Activated gamma-delta T cell treated with Interleukin-2 at 50 U/mL for 16 hours (primary cell): ENCODE results near the gene NOS1.
A peak's percentile ranks its signal among the peaks of the same experiment; 100 is the strongest.
"Not testable (repeated sequence)": the region's sequence is repeated elsewhere in the genome, so short reads cannot be mapped to it uniquely, and the experiment has no call there.

Experiments
- DNase-seq: peaks from one replicate; pipeline ENCODE4 v3.0.0-alpha.2; 2020

NOS1 gene

DNA sequence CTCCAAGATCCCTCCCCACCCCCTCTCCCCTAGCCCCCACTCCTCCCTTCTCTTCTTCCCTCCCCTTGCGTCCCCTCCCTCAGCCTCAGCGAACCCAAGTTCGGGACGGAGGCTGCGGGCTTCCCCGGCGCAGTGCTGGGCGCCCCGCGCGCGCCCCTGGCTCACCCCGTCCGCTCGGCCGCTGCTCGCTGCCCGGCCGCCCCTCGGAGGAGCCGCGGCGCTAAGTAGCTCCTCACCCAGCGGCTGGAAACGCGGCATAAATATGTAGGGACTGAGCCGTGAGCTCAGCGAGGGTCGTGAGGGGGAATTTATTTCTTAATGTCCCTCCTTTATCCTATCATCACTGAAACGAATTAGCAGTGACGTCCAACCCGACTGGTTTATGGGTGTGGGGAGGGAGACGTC is at the start of gene NOS1:
NOS1 (minus strand) TSS at position 280 of the 405 bp plus-strand sequence. CDS start 30,557 bp downstream, outside the sequence.
- DNase-seq = no peak

DNA sequence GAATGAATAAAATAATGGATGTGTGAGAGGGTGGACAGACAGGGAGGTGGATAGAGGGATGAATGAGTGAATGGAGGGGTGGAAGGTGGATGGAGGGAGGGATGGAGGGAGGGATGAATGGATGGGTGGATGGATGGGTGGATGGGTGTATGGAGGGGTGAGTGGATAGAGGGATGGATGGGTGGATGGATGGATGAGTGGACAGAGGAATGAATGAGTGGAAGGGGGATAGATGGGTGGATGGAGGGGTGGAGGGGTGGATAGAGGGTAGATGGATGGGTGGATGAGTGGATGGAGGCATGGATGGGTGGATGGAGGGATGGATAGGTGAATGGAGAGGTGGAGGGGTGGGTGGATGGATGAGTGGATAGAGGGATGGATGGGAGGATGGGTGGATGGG is 47.9 kb upstream of the NOS1 start:
- no peak for DNase-seq

DNA sequence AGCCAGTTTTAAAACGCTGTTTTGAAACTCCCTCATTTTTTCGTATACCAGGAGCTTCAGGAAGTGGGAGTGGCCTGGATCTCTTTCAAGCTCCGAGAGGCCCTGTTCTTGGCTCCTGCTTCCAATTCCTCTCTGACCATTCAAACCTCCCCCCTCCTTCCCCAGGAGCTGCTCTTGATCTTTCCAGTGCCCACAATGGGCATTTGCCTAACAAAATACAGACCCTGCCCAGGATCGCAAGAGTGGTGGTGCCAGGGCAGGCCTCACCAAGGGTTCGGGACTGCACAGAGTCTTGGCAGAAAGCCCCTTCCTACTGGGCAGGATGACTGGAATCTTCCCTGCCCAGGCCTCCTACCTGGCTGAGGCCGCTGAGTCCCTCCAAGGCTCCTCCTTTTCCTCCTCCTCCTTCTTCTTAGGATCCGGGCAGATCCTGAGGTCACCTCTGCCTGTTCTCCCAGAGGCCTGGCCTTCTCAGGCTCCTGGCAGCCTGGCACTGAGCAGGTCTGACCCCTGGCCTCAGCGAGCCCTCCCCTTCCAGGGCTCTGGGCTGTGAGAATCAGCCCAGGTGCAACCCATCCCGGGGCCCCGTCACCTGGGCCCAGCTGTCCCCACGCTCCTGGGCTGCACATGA is 46.9 kb upstream of the NOS1 start:
- no peak for DNase-seq

DNA sequence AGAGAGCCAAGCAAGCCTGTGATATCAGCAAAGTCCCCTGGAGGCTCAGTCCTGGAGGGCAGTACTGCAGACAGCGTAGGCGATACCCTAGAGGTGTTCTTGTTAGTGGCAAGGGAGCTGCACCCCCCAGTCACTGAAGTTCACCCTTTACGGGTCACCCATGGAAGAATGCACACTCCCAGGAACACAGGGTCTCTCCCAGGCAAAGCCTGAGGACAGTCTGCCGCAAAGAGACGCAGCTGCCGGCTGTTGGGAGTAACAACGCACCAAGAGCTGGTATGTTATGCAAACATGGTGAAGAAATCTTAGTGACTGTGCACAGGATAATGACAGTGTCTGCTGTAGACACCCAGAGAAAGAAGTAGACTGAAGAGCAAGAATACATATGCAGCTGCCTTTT is 43.5 kb upstream of the NOS1 start:
- DNase-seq = no peak

DNA sequence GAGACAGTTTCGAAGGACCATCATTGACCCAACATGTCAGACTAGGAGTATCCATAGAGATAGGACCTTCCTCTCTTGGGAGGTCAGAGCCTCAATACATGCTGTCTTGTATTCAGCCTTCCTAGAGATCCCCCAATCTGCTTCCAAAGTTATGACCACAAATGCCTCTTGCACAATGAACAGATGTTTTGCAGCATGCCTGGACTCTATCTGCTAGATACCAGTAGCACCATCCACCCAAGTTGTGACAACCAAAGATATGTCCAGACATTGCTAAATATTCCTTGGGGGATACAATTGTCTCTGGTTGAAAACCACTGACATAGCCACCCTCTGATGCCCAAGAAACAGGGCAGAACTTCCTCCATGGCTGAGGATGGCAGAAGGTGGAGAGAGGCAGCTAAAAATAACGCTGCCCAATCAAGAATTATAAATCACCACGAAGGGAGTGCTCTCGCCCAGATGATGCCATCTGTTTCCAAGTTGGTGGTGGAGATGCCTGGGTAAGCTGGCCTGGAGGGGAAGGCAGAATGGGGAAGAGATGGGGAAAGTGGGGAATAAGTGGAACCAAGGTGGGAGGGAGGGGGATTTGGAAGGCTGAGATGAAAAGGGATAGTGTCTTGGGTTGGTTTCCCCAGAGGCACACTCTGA is 42.9 kb upstream of the NOS1 start:
- DNase-seq = no peak

DNA sequence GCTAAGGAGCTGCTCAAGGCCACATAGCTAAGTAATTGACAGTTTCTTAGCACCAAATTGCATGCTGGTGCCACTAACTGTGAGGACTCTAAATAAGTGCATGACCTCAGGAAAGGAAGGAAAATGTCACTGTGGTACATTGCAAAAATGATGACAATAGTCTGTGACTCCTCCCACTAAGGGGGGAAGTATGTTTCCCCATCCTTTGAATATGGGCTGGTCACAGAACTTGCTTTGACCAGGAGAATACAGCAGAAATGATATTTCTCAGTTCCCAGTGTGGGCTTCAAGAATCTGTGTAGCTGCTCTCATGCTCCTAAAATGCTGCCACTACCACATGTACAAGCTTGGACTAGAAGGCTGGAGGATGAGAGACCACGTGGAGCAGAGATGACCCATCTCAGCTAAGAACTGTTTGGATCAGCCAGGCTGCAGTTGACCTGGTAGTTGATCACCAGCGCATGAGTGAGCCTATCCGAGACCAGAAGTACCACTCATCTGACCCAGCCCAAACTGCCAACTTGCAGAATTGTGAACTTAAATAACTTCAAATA is 42.2 kb upstream of the NOS1 start:
- no peak for DNase-seq

DNA sequence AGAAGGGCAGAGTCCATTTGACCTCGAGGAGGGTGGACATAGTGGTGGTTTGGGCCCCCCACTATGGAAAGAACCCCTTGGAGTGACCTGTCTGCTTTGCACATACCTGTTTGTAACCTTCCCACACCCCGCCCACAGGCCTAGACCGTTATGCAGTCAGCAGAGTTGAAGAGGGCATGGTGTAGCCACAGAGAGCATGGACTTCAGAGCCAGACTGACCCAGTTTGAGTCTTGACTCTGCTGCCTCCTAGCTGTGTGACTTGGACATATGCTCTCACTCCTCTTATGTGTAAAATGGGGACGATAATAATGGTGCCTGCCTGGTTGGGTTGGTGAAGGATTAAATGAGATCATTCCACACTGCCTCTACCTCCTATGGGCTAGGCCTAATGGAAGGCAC is 40.9 kb upstream of the NOS1 start:
- no peak for DNase-seq

DNA sequence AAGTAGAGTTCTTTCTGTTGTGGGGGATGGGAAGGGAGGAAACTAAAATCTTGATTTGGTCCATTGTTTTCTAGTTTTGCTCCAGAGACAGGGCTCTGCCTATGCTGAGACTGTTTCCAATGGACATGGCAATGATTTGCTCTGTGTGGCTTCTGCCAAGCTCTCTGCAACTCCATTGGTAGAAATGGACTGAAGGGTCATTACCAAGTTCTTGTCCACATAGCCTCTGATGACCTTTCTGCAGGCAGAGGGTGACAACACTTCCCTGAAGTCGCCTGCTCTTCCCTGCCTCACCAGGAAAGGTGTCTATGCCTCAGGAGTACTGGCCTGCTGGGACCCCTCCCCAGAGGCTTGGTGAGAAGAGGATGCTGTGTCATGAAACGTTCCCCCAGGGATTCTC is 39.5 kb upstream of the NOS1 start:
- DNase-seq = no peak

DNA sequence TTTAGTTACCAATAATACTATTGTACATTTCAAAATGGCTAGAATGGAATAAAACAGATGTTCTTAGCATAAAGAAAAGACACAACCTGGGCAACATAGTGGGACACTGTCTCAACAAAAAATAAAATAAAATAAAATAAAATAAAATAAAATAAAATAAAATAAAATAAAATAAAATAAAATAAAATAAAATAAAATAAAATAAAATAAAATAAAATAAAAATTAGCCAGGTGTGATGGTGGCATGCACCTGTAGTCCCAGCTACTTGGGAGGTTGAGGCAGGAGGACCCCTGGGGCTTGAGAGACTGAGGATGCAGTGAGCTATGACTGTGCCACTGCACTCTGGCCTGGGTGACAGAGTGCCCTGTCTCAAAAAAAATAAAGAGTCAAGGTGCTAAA is 37.1 kb upstream of the NOS1 start:
- DNase-seq = not testable (repeated sequence)

DNA sequence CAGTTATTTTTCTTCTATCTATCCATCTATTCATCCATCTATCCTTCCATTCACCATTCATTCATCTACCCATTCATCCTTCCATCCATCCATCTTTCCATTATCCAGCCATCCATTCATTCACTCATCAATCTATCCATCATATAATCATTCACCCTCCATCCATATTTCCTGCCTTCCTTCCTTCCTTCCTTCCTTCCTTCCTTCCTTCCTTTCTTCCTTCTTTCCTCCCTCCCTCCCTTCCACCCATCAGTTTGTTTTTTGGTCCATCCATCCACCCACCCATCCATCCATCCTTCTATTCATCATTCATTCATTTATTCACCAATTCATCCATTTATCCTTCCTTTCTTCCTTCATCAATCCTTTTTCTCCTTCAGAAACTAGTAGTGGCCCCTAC is 34.3 kb upstream of the NOS1 start:
- no peak for DNase-seq

DNA sequence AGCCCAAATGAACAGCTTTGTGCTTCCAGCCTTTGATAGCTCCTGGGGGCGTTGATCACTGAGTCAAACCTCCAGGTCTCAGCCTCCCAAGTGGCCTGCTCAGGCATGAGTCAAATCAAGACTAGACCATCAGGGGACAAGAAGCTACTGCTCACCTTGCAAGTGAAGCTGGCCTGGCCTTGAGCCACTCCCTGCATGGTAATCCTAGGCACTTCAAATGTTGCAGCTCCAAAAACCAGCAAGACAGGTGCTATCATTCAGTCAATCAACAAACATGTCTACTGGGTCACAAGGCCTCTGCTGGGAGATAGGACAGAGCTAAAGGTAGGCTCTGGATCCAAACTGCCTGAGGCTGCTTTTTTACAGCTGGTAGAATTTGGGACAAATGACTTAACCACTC is 33.1 kb upstream of the NOS1 start:
- DNase-seq = no peak

DNA sequence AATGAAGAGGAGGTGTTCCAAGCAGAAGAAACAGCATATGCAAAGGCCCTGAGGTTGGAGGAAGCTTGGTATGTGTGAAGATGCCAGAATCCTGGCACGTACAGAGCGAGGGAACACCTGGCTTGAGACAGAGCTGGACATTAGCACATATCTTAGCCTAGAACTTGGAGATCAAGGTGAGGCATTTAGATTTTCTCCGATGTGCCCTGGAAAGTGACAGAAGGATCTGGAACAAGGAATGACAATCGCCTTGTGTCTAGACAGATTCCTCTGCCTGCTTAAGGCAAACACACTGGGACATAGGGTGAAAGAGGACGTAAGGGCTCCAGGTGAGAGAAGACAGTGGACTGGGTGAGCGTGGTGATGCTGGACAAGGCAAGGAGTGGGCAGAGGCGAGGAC is 32.2 kb upstream of the NOS1 start:
- DNase-seq = no peak

DNA sequence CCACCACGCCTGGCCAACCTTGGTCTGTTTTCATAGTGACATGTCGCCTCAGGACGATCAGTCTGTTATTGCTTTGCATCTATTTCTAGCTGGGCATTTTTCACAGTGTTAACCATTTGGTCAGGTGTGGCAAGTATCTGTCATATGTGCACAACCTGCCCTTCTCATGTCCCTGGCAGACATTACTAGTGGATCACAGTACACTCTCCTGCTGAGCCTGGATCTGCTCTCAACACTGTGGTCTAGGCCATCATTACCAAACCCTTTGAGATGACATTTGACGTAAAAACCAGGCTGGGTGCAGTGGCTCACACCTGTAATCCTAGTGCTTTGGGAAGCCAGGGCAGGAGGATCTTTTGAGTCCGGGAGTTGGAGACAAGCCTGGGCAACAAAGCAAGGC is 29.4 kb upstream of the NOS1 start:
- no peak for DNase-seq

DNA sequence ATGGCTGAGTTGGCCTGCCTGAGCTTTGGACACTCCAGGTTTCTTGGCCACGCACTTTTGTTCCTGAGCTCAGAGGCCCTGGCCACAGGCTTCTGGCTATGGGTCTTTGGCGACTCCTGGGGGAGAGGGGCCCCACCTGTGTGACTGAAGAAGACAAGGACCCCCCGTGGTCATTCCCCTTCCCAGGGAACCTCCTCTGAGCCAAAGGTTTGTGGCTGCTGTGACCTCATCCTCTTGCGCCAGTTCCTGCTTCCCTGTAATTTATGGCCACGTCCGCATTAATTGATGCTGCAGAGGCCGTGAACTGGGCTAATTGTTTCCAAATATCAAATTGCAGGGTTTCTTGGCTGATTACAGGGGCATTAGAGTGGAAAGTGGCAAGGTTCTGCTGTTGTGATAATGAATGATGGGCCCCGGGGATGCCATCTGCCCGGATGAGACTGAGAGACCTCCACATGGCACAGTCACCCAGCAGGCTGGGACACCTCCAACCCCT is 27.6 kb upstream of the NOS1 start:
- no peak for DNase-seq

DNA sequence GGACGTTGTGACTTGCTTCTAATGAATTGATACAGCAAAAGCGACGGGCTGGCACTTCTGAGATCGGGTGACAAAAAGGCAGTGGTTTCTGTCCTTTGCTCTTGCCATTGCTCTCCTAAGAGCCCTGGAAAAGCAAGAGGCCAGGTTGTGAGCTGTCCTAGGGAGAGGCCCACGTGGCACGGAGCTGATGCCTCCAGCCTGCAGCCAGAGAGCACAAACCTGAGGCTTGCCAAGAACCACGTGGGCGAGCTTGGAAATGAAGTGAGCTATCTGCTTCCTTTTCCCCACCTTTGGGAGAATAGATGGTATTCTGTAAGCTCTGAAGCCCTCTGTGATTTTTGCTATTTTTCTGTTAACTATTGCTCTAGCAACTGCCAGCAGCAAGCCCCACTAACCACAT is 26.4 kb upstream of the NOS1 start:
- DNase-seq = no peak

DNA sequence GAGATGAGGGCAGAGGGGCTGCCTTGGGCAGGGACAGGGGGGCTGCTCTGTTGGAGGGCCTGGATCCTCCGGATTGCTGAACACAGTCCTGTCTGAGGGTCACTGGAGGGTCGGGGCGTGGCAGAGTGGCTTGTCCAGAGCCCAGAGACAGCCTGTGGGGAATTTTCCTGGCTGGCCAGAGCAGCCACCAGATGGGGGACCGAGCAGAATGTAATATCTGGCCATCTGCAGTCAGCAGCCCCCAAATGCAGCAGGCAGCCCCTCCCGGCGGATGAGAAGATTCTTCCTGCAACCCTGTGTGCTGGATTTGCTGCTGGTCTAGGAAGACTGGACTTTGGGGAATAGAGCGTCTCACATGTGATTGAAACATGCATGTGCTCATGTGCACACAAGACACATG is 23.3 kb upstream of the NOS1 start:
- DNase-seq = no peak

DNA sequence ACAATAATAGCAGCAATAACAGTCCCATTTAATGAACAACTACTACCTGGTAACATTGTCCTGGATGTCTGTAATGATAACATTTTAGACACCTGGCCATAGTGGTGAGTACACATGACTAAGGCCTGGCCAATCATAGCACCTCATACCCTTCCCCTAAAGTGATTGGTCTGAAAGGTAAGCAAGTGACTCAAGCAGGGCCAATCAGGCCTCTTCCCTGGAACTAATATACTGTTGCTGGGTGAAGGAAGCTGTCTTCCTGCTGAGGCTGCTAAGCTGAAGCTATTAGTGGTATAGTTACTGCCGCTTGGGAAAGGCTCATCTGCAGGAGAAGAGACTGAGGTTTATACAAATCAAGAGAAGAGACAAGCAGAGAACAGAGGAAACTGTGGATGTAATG is 18.7 kb upstream of the NOS1 start:
- DNase-seq = no peak

DNA sequence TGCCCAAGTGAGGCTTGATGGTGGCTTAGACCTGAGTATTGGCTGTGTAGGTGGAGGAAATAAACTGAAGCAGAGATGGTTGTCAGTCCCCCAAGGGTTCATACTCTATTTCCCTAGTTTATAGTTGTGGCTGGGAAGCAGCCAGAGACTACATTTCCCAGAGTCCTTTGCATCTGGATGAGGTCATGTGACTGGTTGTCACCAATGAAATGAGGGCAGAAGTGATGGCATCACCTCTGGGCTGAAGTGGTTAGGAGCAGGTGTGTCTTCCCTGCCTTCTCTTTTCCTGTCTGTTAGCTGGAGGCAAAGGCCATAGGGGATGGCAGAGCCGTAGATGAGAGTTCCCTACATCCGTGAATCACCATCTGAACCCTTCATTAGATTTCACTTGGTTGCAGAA is 16.3 kb upstream of the NOS1 start:
- no peak for DNase-seq

DNA sequence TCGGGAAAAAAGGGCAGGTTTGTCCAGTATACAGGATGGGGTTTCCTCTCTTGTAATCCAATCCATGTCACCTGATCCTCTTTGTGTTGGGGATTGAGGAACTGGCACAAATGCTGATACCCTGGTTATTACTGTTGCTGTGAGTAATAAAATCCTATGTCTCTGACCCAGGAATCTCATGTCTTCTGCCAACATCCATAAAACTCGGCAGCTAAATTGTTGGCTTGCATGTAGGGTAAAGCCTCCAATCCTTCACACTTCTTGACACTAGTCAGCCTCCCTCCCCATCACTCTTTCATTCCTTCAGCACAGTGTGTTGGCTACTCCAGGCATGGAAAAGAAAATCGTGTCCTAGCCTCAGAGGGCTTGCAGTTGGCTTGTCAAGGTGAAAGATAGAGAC is 9.2 kb upstream of the NOS1 start:
- DNase-seq = no peak

DNA sequence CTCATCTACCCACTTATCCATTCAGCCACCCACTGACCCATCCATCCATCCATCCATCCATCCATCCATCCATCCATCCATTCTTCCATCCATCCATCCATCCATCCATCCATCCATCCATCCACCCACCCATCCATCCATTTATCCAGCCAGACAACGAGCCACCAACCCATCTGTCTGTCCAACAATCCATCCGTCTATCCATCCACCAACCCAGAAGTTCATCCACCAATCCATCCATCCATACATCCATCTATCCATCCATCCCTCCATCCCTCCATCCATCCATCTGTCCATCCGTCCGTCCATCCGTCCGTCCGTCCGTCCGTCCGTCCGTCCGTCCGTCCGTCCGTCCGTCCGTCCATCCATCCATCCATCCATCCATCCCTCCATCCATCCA is 8.6 kb upstream of the NOS1 start:
- DNase-seq = not testable (repeated sequence)

DNA sequence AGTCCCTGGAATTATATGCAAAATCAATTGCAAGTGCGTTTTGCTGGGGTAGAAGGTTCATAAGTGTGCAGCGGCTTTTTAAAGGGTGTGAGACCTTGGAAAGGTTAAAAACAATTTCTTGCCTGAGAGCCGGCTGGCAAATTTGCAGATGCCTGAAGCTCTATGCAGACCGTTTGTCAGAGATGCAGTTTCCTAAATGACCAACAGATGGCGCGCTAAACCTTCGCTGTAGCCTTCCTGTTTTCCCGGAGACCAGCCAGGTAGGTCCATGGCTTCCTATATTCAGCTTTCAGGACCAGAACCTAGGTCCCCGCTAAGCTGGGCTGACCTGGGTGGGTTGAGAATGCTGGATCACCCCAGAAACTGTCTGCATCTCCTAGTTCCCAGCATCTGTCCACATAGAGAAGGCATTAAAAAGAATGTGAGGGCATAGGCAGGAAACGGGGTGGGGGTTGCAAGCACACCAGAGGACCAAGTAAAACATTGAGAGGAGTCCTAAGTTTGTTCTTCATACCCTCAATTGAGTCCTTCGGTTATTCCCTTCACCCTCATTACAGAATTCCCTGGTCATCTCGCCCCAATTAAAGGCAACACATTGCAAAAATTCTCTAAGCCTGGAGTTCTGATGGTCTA is 5.7 kb upstream of the NOS1 start:
- peak; percentile 11 for DNase-seq

DNA sequence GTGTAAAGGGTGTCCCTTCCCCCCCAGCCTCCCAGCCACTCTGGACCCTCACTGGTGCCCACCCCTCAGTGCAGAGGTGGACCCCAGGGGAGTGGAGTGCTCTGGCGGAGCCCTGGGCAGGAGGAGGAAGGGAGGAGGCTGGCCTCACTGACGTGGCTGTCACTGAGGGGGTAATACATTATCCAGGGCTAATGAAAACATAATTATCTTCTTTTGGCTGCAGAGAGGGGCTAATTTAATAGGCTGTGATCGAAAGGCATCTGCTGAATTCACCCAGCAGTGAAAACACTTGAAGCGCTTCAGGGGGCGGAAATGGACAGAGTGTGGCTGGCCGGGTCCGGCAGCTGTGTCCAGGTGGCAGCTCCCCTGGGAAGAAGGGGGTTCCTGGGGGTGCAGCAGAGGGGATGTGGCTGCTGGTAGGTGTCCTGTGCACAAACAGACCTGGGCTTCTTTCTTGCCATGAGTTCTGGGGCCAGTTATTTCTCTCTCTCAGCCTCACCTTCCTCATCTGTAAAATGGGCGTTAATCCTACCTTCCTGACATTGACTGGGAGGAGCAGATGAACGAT is 3.7 kb upstream of the NOS1 start:
- DNase-seq = no peak

DNA sequence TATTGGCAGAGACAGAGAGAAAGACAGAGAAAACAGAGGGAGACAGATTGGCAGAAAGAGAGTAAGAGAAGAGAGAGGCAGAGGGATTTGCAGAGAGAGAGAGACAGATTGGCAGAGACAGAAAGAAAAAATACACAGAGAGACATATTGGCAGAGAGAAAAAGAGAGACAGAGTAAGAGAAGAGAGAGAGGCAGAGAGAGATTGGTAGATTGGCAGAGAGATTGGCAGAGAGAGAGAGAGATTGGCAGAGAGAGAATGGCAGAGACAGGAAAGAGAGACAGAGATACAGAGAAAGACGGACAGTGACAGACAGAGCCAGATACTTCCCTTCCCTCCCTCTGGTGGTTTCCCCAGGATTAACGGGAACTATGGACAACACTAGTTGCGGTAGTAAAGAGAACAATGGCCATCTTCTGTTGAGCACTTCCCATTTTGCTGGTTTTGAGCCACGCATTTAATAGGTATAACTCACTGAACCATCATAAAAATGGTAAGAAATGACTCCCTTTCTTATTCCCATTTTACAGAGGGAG is 2.6 kb upstream of the NOS1 start:
- DNase-seq = no peak
